SK-N-MC (cell line): ENCODE data around the gene CDH23.

Experiments
- DNase-seq: peaks from one replicate; pipeline ENCODE4 v3.0.0-alpha.2; 2011; ENCODE audit warnings: low read depth, low spot score
- H3K27ac ChIP-seq: fragments of 200-600 bp; sonication (generic); 2 replicates; pipeline ENCODE4 v1.5.1; 2016; ENCODE audit warnings: mixed run types
- H3K36me3 ChIP-seq: fragments of 200-600 bp; sonication (generic); 2 replicates; pipeline ENCODE4 v1.6.1; 2017; ENCODE audit warnings: antibody characterized with exemption, low read length, mixed read lengths; ENCODE audit not compliant: insufficient read depth
- H3K4me3 ChIP-seq: fragments of 200-600 bp; sonication (generic); 2 replicates; pipeline ENCODE4 v1.5.1; 2016
- H3K9ac ChIP-seq: fragments of 200-600 bp; sonication (generic); 2 replicates; pipeline ENCODE4 v1.8.0; 2017; ENCODE audit warnings: mixed run types, mixed read lengths; ENCODE audit not compliant: insufficient read length
- H3K9me3 ChIP-seq: fragments of 200-600 bp; sonication (generic); 2 replicates; pipeline ENCODE4 v1.6.1; 2017; ENCODE audit warnings: low read depth, mild to moderate bottlenecking, antibody characterized with exemption, low read length, moderate library complexity, mixed read lengths
- EZH2 ChIP-seq: fragments of 200-600 bp; sonication (generic); IDR thresholded peaks from one replicate; pipeline ENCODE4 v1.6.1; 2017; ENCODE audit warnings: antibody characterized with exemption
- FOXP2 ChIP-seq: optimal IDR thresholded peaks from 2 replicates; pipeline ENCODE3; 2011; ENCODE audit warnings: mild to moderate bottlenecking, moderate library complexity; ENCODE audit not compliant: insufficient read depth; ENCODE audit errors: extremely low read length, control extremely low read depth
- POLR2AphosphoS5 ChIP-seq: IDR thresholded peaks from 2 replicates; pipeline ENCODE4 v1.6.1; 2012; ENCODE audit warnings: mild to moderate bottlenecking, low read depth, low read length, borderline replicate concordance

Gene CDH23

GRCh38 chr10:71742301-71743088 lies 345.8 kb downstream of the CDH23 start:
- no peak for DNase-seq
- no peak overlapping the region for H3K4me3 ChIP-seq
- no peak overlapping the region for H3K9ac ChIP-seq
- no peaks in the 10 kb centered on the region for H3K9me3 ChIP-seq
- no peaks in the 10 kb centered on the region for H3K36me3 ChIP-seq
- H3K27ac ChIP-seq, result no peak overlapping the region
- TF ChIP-seq EZH2 (no peak), POLR2AphosphoS5 (no peak), FOXP2 (no peak)

- Histone ChIP-seq H3K9me3 (no peaks in the 10 kb centered on the region), H3K27ac (no peak overlapping the region), H3K9ac (no peak overlapping the region), H3K36me3 (no peaks in the 10 kb centered on the region), H3K4me3 (no peak overlapping the region)
- DNase-seq, result no peak
- TF ChIP-seq EZH2, result no peak
- no peak for TF ChIP-seq POLR2AphosphoS5
- no peak for TF ChIP-seq FOXP2
Measured at GRCh38 chr10:71743089-71743838, 346.5 kb downstream of the CDH23 start.

GRCh38 chr10:71743866-71744265 lies 347.1 kb downstream of the CDH23 start:
- DNase-seq, result no peak
- Histone ChIP-seq H3K4me3 (no peak overlapping the region), H3K27ac (no peak overlapping the region), H3K9me3 (no peaks in the 10 kb centered on the region), H3K9ac (no peak overlapping the region), H3K36me3 (no peaks in the 10 kb centered on the region)
- TF ChIP-seq FOXP2, result no peak
- no peak for TF ChIP-seq EZH2
- TF ChIP-seq POLR2AphosphoS5, result no peak

- TF ChIP-seq EZH2, result no peak
- TF ChIP-seq FOXP2, result no peak
- TF ChIP-seq POLR2AphosphoS5, result no peak
- no peaks in the 10 kb centered on the region for H3K9me3 ChIP-seq
- no peak overlapping the region for H3K9ac ChIP-seq
- H3K4me3 ChIP-seq, result no peak overlapping the region
- no peak overlapping the region for H3K27ac ChIP-seq
- no peak for DNase-seq
- H3K36me3 ChIP-seq, result no peaks in the 10 kb centered on the region
Measured at GRCh38 chr10:71744897-71745663, 348.4 kb downstream of the CDH23 start.

- DNase-seq, result no peak
- no peak overlapping the region for H3K9ac ChIP-seq
- H3K9me3 ChIP-seq, result no peaks in the 10 kb centered on the region
- no peak overlapping the region for H3K27ac ChIP-seq
- TF ChIP-seq POLR2AphosphoS5, result no peak
- no peak for TF ChIP-seq FOXP2
- no peak for TF ChIP-seq EZH2
- H3K4me3 ChIP-seq, result no peak overlapping the region
- no peaks in the 10 kb centered on the region for H3K36me3 ChIP-seq
Measured at GRCh38 chr10:71745664-71746250, 349.0 kb downstream of the CDH23 start.

- H3K9ac ChIP-seq, result no peak overlapping the region
- H3K36me3 ChIP-seq, result no peaks in the 10 kb centered on the region
- no peak for DNase-seq
- no peaks in the 10 kb centered on the region for H3K9me3 ChIP-seq
- TF ChIP-seq POLR2AphosphoS5, result no peak
- no peak for TF ChIP-seq FOXP2
- no peak for TF ChIP-seq EZH2
- H3K4me3 ChIP-seq, result no peak overlapping the region
- H3K27ac ChIP-seq, result no peak overlapping the region
Measured at GRCh38 chr10:71746344-71747037, 349.8 kb downstream of the CDH23 start.

- Histone ChIP-seq H3K27ac (no peak overlapping the region), H3K9me3 (no peaks in the 10 kb centered on the region), H3K36me3 (no peaks in the 10 kb centered on the region), H3K9ac (no peak overlapping the region), H3K4me3 (no peak overlapping the region)
- TF ChIP-seq FOXP2, result no peak
- no peak for TF ChIP-seq POLR2AphosphoS5
- TF ChIP-seq EZH2, result no peak
- no peak for DNase-seq
Measured at GRCh38 chr10:71747039-71747531, 350.4 kb downstream of the CDH23 start.
